ENCODE results near the gene NKIRAS1.

DNA sequence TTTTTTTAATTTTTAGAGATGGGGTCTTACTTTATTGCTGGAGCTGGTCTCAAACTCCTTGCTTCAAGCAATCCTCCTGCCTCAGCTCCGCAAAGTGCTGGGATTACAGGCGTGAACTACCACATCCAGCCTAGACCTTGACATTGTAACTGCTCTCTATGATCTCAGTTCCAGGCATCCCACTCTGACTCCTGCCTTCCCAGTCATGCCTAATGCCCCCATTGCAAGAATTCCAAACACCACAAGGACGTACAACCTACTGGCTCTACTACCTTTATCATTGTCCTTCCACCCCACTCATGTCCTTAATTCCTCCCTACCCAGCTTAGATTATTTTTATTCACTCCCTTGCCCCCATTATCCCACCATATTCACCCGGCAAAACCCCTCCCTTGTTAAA is 21.6 kb downstream of the NKIRAS1 start:
- TF ChIP-seq POLR2AphosphoS5 (IDR thresholded peaks at IDR 0.05; ENCODE audit: low read depth, low read length) (no peak), POLR2A (IDR thresholded peaks at IDR 0.05; ENCODE audit: low read depth, low read length) (no peak)
